BLaER1 treated with 17β-estradiol and CSF1 and Interleukin-3, amounts not matched to agents 10 nM and 100 nM (cell line): Measurements from ENCODE around the gene ICE1.
A peak's percentile ranks its signal among the peaks of the same experiment; 100 is the strongest.

Source experiments
- H3K27ac ChIP-seq, 11 experiments: shearing (Covaris generic); formaldehyde crosslinking; 2 replicates each; pipeline ENCODE4 v1.8.1; 2022
- H3K27me3 ChIP-seq, 11 experiments: shearing (Covaris generic); formaldehyde crosslinking; 2 replicates each; pipeline ENCODE4 v1.8.1; 2022
- H3K36me3 ChIP-seq, 11 experiments: shearing (Covaris generic); formaldehyde crosslinking; 2 replicates each; pipeline ENCODE4 v1.8.1; 2022
- H3K4me1 ChIP-seq, 10 experiments: shearing (Covaris generic); formaldehyde crosslinking; 2 replicates each; pipeline ENCODE4 v1.8.1; 2022
- H3K4me2 ChIP-seq, 11 experiments: shearing (Covaris generic); formaldehyde crosslinking; 2 replicates each; pipeline ENCODE4 v1.8.1; 2022
- H3K4me3 ChIP-seq, 10 experiments: shearing (Covaris generic); formaldehyde crosslinking; 2 replicates each; pipeline ENCODE4 v1.8.1; 2022
- H3K9ac ChIP-seq, 11 experiments: shearing (Covaris generic); formaldehyde crosslinking; 2 replicates each; pipeline ENCODE4 v1.8.1; 2022
- H3K9me3 ChIP-seq, 11 experiments: shearing (Covaris generic); formaldehyde crosslinking; replicated peaks in 1 of 11; 2 replicates each; pipeline ENCODE4 v1.8.1; 2022
- H4K20me1 ChIP-seq, 11 experiments: shearing (Covaris generic); formaldehyde crosslinking; 2 replicates each; pipeline ENCODE4 v1.8.1; 2022
- Cebpa-rat ChIP-seq, 11 experiments: shearing (Covaris generic); IDR thresholded peaks; 2 replicates each; pipeline ENCODE4 v1.8.1; 2022

ICE1 gene

DNA sequence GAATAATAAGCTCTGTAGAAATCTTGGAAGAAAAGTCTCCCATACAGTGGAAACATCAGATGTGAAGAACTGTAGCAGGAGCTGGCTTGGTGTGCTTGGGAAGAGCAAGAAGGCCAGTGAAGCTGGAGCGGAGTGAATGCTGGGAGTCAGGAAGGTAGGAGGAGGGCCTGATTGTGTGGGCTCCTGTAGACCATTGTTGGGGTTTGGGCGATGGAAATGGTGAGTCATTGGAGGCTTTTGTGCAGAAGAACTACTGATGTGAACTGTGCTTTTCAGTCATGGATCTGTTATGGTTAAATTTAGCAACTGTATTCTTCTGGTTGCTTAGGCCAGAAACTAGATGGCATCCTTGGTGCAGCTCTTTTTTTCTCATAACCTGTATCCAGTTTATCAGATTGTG lies 2.3 kb downstream of the ICE1 start:
- Histone ChIP-seq H3K4me1 (peaks cover 28 to 36% (median 32%) of the 10 kb centered on the region in 10 experiments), H4K20me1 (peaks cover 56 to 72% (median 71%) of the 10 kb centered on the region in 11 experiments; a peak in 21 of 22 replicates), H3K27me3 (no peaks in the 10 kb centered on the region), H3K9me3 (no peaks in the 10 kb centered on the region), H3K27ac (no peak overlapping the region), H3K4me3 (no peak overlapping the region), H3K9ac (no peak overlapping the region), H3K4me2 (peak overlapping the region; percentile 87 to 97 (median 92)), H3K36me3 (peaks cover 10 to 52% (median 34%) of the 10 kb centered on the region in 11 experiments; a peak in 20 of 22 replicates)
- no peak for TF ChIP-seq Cebpa-rat (IDR thresholded peaks at IDR 0.05)

DNA sequence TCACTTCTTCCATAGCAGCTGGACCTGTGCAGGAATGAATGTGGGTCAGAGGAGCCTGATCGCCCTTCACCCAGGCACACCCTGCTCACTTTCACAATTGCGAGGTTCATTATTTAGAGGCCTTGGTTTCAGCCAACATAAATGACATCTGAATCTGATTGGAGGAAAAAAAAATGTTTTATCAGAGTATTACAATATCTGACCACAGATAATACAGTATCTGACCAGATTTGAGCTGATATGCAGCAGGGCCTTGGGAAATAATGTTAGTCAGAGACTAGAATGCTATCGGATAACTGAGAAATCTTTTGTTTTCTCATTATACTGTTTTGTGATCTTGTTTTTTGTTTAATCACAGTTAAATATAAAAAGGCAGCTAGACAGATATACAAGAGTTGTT lies 7.7 kb downstream of the ICE1 start:
- no peak overlapping the region for H3K4me3 ChIP-seq
- H3K4me2 ChIP-seq: no peak overlapping the region
- no peak overlapping the region for H3K27ac ChIP-seq
- H3K36me3 ChIP-seq: peaks cover 7 to 57% (median 29%) of the 10 kb centered on the region in 11 experiments; a peak in 20 of 22 replicates
- H4K20me1 ChIP-seq: peaks cover 78 to 100% (median 100%) of the 10 kb centered on the region in 11 experiments; a peak in 21 of 22 replicates
- H3K4me1 ChIP-seq: peaks cover 1 to 37% (median 7%) of the 10 kb centered on the region in 10 experiments; a peak in 15 of 20 replicates
- no peak for TF ChIP-seq Cebpa-rat (IDR thresholded peaks at IDR 0.05)
- H3K27me3 ChIP-seq: no peaks in the 10 kb centered on the region
- no peak overlapping the region for H3K9ac ChIP-seq
- H3K9me3 ChIP-seq: no peaks in the 10 kb centered on the region

DNA sequence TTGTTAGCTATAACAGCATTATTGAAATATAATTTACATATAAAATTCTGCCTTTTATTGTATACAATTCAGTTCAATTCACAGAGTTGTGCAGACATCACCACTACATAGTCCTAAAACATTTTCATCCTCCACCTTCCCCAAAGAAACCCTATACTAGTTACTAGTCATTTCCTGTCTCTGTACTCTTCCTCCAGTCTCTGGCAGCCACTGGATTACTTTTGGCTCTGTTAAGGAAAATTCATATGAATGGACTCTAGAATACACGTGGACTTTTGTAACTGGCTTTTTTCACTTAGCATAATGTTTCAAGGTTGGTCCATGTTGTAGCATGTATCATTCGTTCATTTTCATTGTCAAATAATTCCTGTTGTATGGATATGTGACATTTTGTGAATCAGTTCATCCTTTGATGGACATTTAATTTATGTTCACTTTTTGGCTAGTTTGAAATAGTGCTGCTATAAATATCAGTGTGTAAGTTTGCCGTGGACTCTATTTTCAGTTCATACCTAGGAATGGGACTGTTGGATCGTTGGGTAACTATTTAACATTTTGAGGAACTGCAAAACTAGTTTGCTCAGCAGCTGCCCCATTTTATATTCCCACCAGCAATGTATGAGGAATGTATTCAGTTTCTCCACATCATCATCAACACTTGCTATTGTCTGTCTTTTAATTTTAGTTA lies 9.7 kb downstream of the ICE1 start:
- peaks cover 62 to 100% (median 96%) of the 10 kb centered on the region in 11 experiments; a peak in 21 of 22 replicates for H4K20me1 ChIP-seq

DNA sequence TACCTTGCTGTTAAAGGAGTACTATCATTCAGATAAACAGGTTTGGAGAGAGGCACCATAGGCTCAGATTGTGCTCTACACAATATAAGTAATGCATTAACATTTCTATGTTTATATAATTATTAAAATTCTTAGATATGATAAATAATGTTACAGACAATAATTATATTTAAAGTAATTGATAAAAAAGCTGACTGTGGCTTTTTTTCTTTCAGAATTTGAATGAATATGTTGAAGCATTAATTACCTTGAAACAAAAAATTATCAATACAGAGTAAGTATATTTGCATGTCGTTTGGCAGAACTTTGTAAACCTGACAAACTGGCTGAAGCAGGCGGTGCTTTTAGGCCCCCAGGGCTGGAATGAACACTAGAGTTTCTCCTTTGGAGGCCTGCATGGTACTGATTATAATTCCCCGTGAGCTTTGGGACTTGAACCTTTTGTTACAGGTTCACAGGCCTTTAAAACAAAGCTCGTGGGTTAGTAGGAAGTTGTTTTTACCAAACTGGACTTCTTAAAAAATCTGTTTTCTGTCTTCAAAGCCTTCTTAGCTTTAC lies 13.8 kb downstream of the ICE1 start:
- Histone ChIP-seq H3K36me3 (peaks cover 28 to 59% (median 48%) of the 10 kb centered on the region in 11 experiments; a peak in 20 of 22 replicates), H3K9me3 (no peaks in the 10 kb centered on the region), H4K20me1 (peaks cover 21 to 74% (median 55%) of the 10 kb centered on the region in 11 experiments; a peak in 21 of 22 replicates), H3K4me1 (peaks cover 0 to 23% (median under 1%) of the 10 kb centered on the region in 10 experiments; a peak in 7 of 20 replicates), H3K4me2 (no peak overlapping the region), H3K9ac (no peak overlapping the region), H3K27ac (no peak overlapping the region), H3K27me3 (no peaks in the 10 kb centered on the region), H3K4me3 (no peak overlapping the region)
- TF ChIP-seq Cebpa-rat (IDR thresholded peaks at IDR 0.05): no peak

More for the DNA sequence above, 9.7 kb downstream of the ICE1 start:
- Histone ChIP-seq H3K36me3 (peaks cover 9 to 50% (median 31%) of the 10 kb centered on the region in 11 experiments; a peak in 20 of 22 replicates), H3K9ac (no peak overlapping the region), H3K27me3 (no peaks in the 10 kb centered on the region), H3K27ac (no peak overlapping the region), H3K9me3 (no peaks in the 10 kb centered on the region), H3K4me3 (no peak overlapping the region), H3K4me1 (peaks cover 0 to 33% (median 4%) of the 10 kb centered on the region in 10 experiments; a peak in 7 of 20 replicates), H3K4me2 (peak overlapping the region in 3 of 11 experiments; percentile 28 to 34 (median 30); a peak in 7 of 22 replicates)
- TF ChIP-seq Cebpa-rat (IDR thresholded peaks at IDR 0.05): no peak

DNA sequence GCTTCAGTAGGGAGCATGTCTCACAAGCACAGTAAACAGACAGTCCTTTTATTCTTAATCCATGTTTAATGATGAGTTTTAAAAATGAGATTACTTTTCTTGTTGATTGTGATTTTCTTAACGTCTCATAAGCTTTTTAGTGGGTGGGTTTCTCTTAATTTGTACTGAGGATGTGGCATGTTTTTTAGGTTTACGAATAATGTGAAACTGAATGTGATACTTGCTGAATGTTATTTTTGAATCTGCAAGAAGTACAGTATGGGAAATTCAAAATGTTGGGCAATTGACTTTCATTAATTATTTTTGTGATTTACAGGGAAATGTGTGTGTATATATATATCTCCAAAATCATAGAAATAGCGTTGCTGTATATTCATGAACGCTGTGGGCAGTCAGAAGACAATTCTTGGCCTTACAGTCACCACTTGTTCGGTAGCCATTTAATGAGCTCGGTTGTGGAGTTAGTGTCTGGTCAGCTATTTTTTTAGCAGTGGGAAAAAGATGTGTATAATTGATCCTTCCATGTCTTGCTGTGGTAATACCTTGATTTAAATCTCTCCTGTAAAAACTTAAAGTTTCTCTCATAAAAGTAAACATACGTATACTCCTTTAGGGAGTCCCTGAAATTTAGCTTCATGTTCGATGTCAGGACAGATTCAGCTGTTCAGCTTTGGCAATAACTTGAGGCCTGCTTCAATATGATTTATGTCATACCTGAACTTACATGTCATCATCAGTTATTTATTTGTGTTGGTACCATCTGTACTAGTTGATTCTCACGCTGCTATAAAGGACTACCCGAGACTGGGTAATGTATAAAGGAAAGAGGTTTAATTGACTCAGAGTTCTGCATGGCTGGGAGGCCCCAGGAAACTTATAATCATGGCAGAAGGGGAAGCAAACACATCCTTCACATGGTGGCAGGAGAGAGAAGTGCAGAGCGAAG lies 15.0 kb downstream of the ICE1 start:
- Histone ChIP-seq H3K4me2 (no peak overlapping the region), H3K27ac (no peak overlapping the region), H3K27me3 (no peaks in the 10 kb centered on the region), H3K9me3 (no peaks in the 10 kb centered on the region), H3K4me3 (no peak overlapping the region), H3K4me1 (peaks cover 0 to 11% (median 0%) of the 10 kb centered on the region in 10 experiments; a peak in 5 of 20 replicates), H3K36me3 (peaks cover 39 to 64% (median 60%) of the 10 kb centered on the region in 11 experiments; a peak in 20 of 22 replicates), H3K9ac (no peak overlapping the region), H4K20me1 (peaks cover 16 to 61% (median 42%) of the 10 kb centered on the region in 11 experiments; a peak in 21 of 22 replicates)
- no peak for TF ChIP-seq Cebpa-rat (IDR thresholded peaks at IDR 0.05)

DNA sequence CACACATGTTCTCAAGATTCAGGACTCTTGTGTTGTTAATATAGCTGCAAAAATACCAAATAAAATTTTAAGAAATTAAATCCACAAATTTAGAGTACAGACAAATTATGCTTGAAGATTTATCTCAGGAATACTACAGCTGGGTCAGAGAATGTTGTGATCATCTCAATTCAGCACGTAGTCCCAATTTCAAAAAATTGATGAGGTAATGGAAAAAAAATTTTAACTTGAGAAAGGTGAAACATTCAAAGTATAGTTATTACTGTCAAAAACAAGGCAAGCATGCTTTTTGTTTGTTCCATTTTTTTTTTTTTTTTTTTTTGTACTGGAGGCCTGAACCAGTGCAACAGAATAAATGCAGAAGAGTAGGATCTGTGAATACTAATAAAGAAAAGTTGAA lies 29.4 kb downstream of the ICE1 start:
- H3K36me3 ChIP-seq: peaks cover 76 to 100% (median 95%) of the 10 kb centered on the region in 11 experiments
- TF ChIP-seq Cebpa-rat (IDR thresholded peaks at IDR 0.05): no peak

DNA sequence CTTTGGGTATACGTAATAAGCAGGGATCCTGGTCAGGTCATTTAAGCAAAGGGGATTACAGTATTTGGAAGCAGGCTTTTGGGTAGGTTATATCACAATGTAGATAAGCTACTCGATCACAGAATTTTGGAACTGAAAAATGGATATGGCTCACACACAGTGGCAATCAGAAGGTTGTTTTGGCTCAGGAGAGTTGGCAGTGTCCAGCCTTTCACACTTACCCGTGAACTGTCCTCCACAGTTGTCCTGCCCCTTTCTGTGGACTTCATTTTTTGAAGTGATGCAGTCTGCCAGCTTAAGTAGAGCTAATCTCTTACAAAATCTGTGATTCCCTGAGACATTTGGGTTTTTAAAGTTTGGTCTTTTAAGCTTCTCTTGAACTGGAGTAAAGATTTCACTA lies 30.7 kb downstream of the ICE1 start:
- no peaks in the 10 kb centered on the region for H3K4me1 ChIP-seq
- H3K4me3 ChIP-seq: no peak overlapping the region
- peaks cover 0 to 7% (median 0%) of the 10 kb centered on the region in 11 experiments; a peak in 1 of 22 replicates for H4K20me1 ChIP-seq
- H3K36me3 ChIP-seq: peaks cover 77 to 100% (median 95%) of the 10 kb centered on the region in 11 experiments
- H3K27ac ChIP-seq: no peak overlapping the region
- no peak for TF ChIP-seq Cebpa-rat (IDR thresholded peaks at IDR 0.05)
- no peaks in the 10 kb centered on the region for H3K9me3 ChIP-seq
- no peaks in the 10 kb centered on the region for H3K27me3 ChIP-seq
- H3K4me2 ChIP-seq: no peak overlapping the region
- H3K9ac ChIP-seq: no peak overlapping the region

More for the DNA sequence above, 29.4 kb downstream of the ICE1 start:
- 0 out of 22 replicates have a peak, but pooled peaks cover 0 to 7% (median 0%) of the 10 kb centered on the region in 11 experiments for H4K20me1 ChIP-seq
- no peaks in the 10 kb centered on the region for H3K4me1 ChIP-seq
- H3K4me2 ChIP-seq: no peak overlapping the region
- H3K27me3 ChIP-seq: no peaks in the 10 kb centered on the region
- H3K9me3 ChIP-seq: no peaks in the 10 kb centered on the region
- no peak overlapping the region for H3K4me3 ChIP-seq
- H3K27ac ChIP-seq: no peak overlapping the region
- H3K9ac ChIP-seq: no peak overlapping the region

DNA sequence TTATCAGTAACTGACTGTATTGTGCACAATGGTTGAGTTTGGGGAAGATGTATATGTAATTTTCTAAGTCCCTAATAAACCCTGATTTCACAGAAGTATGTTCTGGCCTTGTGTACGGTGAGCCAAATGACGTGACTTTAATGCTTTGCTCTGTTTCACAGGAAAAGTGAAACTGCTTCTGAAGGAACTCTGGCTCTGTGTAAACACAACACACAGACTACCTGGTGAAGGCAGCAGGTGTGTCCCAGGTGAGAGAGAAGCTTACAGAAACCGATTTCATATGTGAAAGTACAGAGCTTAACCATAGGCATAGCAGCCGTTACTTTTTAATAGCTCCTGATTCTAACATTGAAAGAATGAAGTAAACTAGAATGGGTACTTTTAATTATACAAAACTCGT lies 31.9 kb downstream of the ICE1 start:
- Histone ChIP-seq H3K36me3 (peaks cover 77 to 100% (median 95%) of the 10 kb centered on the region in 11 experiments), H3K9me3 (no peaks in the 10 kb centered on the region), H3K4me2 (no peak overlapping the region), H4K20me1 (peaks cover 0 to 9% (median 0%) of the 10 kb centered on the region in 11 experiments; a peak in 1 of 22 replicates), H3K4me1 (peaks cover 0 to 3% (median 0%) of the 10 kb centered on the region in 10 experiments; a peak in 3 of 20 replicates), H3K27ac (no peak overlapping the region), H3K27me3 (no peaks in the 10 kb centered on the region), H3K9ac (no peak overlapping the region), H3K4me3 (no peak overlapping the region)
- no peak for TF ChIP-seq Cebpa-rat (IDR thresholded peaks at IDR 0.05)
